Aorta (tissue), 5 donors: ENCODE data around the gene ZNF587B. TPM values are rescaled to one million over a fixed set of nuclear protein-coding genes. Genes with fewer than 3 reads are reported as not detected.
"Not testable (repeated sequence)": the region's sequence is repeated elsewhere in the genome, so short reads cannot be mapped to it uniquely, and the experiment has no call there.

Experiments used
- ATAC-seq: fragments of 200-7000 bp; cut with Tn5 transposase; one replicate; pipeline ENCODE4 v1.9.1; 2022; ENCODE audit warnings: moderate library complexity; ENCODE audit not compliant: low FRiP score
- DNase-seq, 2 donors: peaks; one replicate each; pipeline ENCODE4 v3.0.0-alpha.2; 2020
- H3K27ac ChIP-seq, 2 donors: one replicate each; pipeline ENCODE4 v1.5.1; 2013; ENCODE audit warnings: low read length in 2 of 2, mild to moderate bottlenecking in 2 of 2, moderate library complexity in 2 of 2, control low read depth in 1 of 2, inconsistent platforms in 1 of 2, low read depth in 1 of 2
- H3K27me3 ChIP-seq, 2 donors: one replicate each; pipeline ENCODE4 v1.6.1; 2013; ENCODE audit warnings: control low read depth in 1 of 2, low read length in 1 of 2, mild to moderate bottlenecking in 1 of 2, moderate library complexity in 1 of 2; ENCODE audit not compliant: insufficient read depth in 2 of 2, control insufficient read depth in 1 of 2
- H3K36me3 ChIP-seq, 2 donors: one replicate each; pipeline ENCODE4 v1.6.1; 2013; ENCODE audit warnings: control low read depth in 1 of 2, low read length in 1 of 2, mild to moderate bottlenecking in 1 of 2; ENCODE audit not compliant: insufficient read depth in 2 of 2, control insufficient read depth in 1 of 2
- H3K4me1 ChIP-seq, 2 donors: one replicate each; pipeline ENCODE4 v1.6.1; 2013; ENCODE audit warnings: low read length in 2 of 2, control low read depth in 1 of 2, mild to moderate bottlenecking in 1 of 2, moderate library complexity in 1 of 2; ENCODE audit not compliant: insufficient read depth in 2 of 2, control insufficient read depth in 1 of 2
- H3K4me3 ChIP-seq, 2 donors: one replicate each; pipeline ENCODE4 v1.5.1; 2013; ENCODE audit warnings: low read length in 2 of 2, control low read depth in 1 of 2, mild to moderate bottlenecking in 1 of 2
- H3K9me3 ChIP-seq: one replicate; pipeline ENCODE4 v1.6.1; 2013; ENCODE audit warnings: mild to moderate bottlenecking, low read length; ENCODE audit not compliant: control insufficient read depth
- WGBS, 2 donors: extraction: QIAGEN DNeasy Blood & Tissue Kit; methylation state at CpG; one replicate each; pipeline ENCODE4 v1.1.7; 2013; 5-methylcytosine and 5-hydroxymethylcytosine counted together
- intact Hi-C, 2 donors: fragments of 100-400 bp; cut with DNase I; formaldehyde crosslinking; loops; one replicate each; pipeline versions ENCODE4 v1.14.2 to v1.15.0; 2022
- long read RNA-seq, 2 donors: library from polyadenylated mRNA; unstranded; transcript quantifications; one replicate each; pipeline ENCODE4 v2.0.0, GENCODE V29; 2020 to 2021
- polyA plus RNA-seq, 2 donors: library from polyadenylated mRNA; stranded (reverse); fragments of 200-250 nt; gene quantifications; one replicate each; pipeline ENCODE4 v1.2.3, GENCODE V29; 2013
- total RNA-seq, 2 donors: library from RNA; stranded (reverse); fragmentation: NEBNext Ultra II Directional; extraction: Animal tissue kit (Norgen Biotek cat#: 25700); gene quantifications; one replicate each; pipeline ENCODE4 v1.2.1, GENCODE V29; 2021
- donor health status: healthy with polysubstance abuse.
- donor health status: Bipolar disorder and iron deficiency.
- donor health status: DM: no; HTN: no; CAD: no.
- donor health status: DM: no; HTN: no; CAD: no.
- donor health status: DM: yes; HTN: yes; CAD: no.

ZNF587B gene
- 10 to 100 TPM; 14.1 to 15.8 TPM for total RNA-seq
- polyA plus RNA-seq = 1 to 10 TPM; 1.5 to 4.6 TPM
- long read RNA-seq, donor 1, partial matches to known transcripts = 0 of 5 reads
- long read RNA-seq, donor 1, other reads (novel, unspliced or antisense) = 4 of 5 reads
- long read RNA-seq, donor 2, partial matches to known transcripts = 0 of 2 reads
- long read RNA-seq, donor 2, other reads (novel, unspliced or antisense) = 2 of 2 reads

- ATAC-seq = peak; percentile 88
- no peaks in the 10 kb centered on the region for H3K27me3 ChIP-seq
- peak within 1 kb of the TSS in 1 of 2 donors; percentile 17 for H3K4me3 ChIP-seq
- intact Hi-C loops = no loop called here
- H3K27ac ChIP-seq = peak within 1 kb of the TSS in 1 of 2 donors; percentile 32
- peaks cover 1% of the 10 kb centered on the region for H3K9me3 ChIP-seq
- 9 to 11% methylated on average over 22 of the region's 22 CpGs for WGBS, 2 donors
- peak; percentile 78 to 80 for DNase-seq
- H3K4me1 ChIP-seq = no peaks in the 10 kb centered on the region
- no peaks in the 10 kb centered on the region for H3K36me3 ChIP-seq
Observed at GRCh38 chr19:57830071-57830602, at the start of gene ZNF587B. ZNF587B (plus strand) TSS chr19:57830299; CDS start chr19:57830529, 230 bp downstream.

GRCh38 chr19:57786286-57786685 is 43.8 kb upstream of the ZNF587B start:
- ATAC-seq (no peak), DNase-seq (no peak)
- WGBS, 2 donors = 89 to 94% methylated on average over 38 of the region's 38 CpGs
- Histone ChIP-seq H3K4me3 (no peak overlapping the region), H3K27ac (no peak overlapping the region), H3K36me3 (peaks cover 2 to 9% of the 10 kb centered on the region in 2 donors), H3K27me3 (no peaks in the 10 kb centered on the region), H3K9me3 (peaks cover 23% of the 10 kb centered on the region), H3K4me1 (no peaks in the 10 kb centered on the region)
- intact Hi-C loops = no loop called here

GRCh38 chr19:57786906-57787305 is 43.2 kb upstream of the ZNF587B start:
- intact Hi-C loops = no loop called here
- no peak for DNase-seq
- no peaks in the 10 kb centered on the region for H3K4me1 ChIP-seq
- no peak for ATAC-seq
- H3K27ac ChIP-seq = no peak overlapping the region
- H3K4me3 ChIP-seq = no peak overlapping the region
- 91 to 98% methylated on average over 5 of the region's 5 CpGs for WGBS, 2 donors
- H3K36me3 ChIP-seq = peaks cover 3 to 11% of the 10 kb centered on the region in 2 donors
- H3K9me3 ChIP-seq = peaks cover 23% of the 10 kb centered on the region
- no peaks in the 10 kb centered on the region for H3K27me3 ChIP-seq

- no peaks in the 10 kb centered on the region for H3K4me1 ChIP-seq
- no peak for ATAC-seq
- no peak overlapping the region for H3K4me3 ChIP-seq
- no peak overlapping the region for H3K27ac ChIP-seq
- no peak for DNase-seq
- H3K36me3 ChIP-seq = peaks cover 4 to 12% of the 10 kb centered on the region in 2 donors
- H3K9me3 ChIP-seq = peaks cover 23% of the 10 kb centered on the region
- H3K27me3 ChIP-seq = no peaks in the 10 kb centered on the region
- intact Hi-C loops = no loop called here
Observed at GRCh38 chr19:57788114-57788692, 41.9 kb upstream of the ZNF587B start.

GRCh38 chr19:57789288-57789687 is 40.8 kb upstream of the ZNF587B start:
- Histone ChIP-seq H3K9me3 (peaks cover 23% of the 10 kb centered on the region), H3K36me3 (peaks cover 4 to 12% of the 10 kb centered on the region in 2 donors), H3K4me1 (no peaks in the 10 kb centered on the region), H3K27ac (no peak overlapping the region), H3K4me3 (no peak overlapping the region), H3K27me3 (no peaks in the 10 kb centered on the region)
- WGBS, 2 donors = 95 to 99% methylated on average over 4 of the region's 4 CpGs
- no peak for DNase-seq
- no peak for ATAC-seq
- intact Hi-C loops = no loop called here

- H3K4me1 ChIP-seq, H3K36me3 ChIP-seq, H3K27ac ChIP-seq, H3K9me3 ChIP-seq, intact Hi-C loops, H3K4me3 ChIP-seq, ATAC-seq, DNase-seq, H3K27me3 ChIP-seq: not testable (repeated sequence)
- WGBS, 2 donors = 90 to 92% methylated on average over 1 of the region's 1 CpG
Observed at GRCh38 chr19:57796580-57796979, 33.5 kb upstream of the ZNF587B start.

- Histone ChIP-seq H3K4me1 (no peaks in the 10 kb centered on the region), H3K4me3 (no peak overlapping the region), H3K36me3 (peaks cover 0 to 2% of the 10 kb centered on the region in 2 donors), H3K9me3 (no peaks in the 10 kb centered on the region), H3K27ac (no peak overlapping the region), H3K27me3 (no peaks in the 10 kb centered on the region)
- intact Hi-C loops = no loop called here
- DNase-seq (no peak), ATAC-seq (no peak)
- WGBS, 2 donors = 64 to 72% methylated on average over 5 of the region's 5 CpGs
Observed at GRCh38 chr19:57800696-57801095, 29.4 kb upstream of the ZNF587B start.

- WGBS, 2 donors = 93 to 97% methylated on average over 4 of the region's 4 CpGs
- Histone ChIP-seq H3K4me1 (no peaks in the 10 kb centered on the region), H3K4me3 (no peak overlapping the region), H3K9me3 (no peaks in the 10 kb centered on the region), H3K27me3 (no peaks in the 10 kb centered on the region), H3K36me3 (no peaks in the 10 kb centered on the region), H3K27ac (no peak overlapping the region)
- no peak for DNase-seq
- ATAC-seq = no peak
- intact Hi-C loops = no loop called here
Observed at GRCh38 chr19:57802269-57802668, 27.8 kb upstream of the ZNF587B start.

GRCh38 chr19:57803265-57803593 is 26.9 kb upstream of the ZNF587B start:
- Histone ChIP-seq H3K27ac (peak overlapping the region in 1 of 2 donors; percentile 94), H3K27me3 (no peaks in the 10 kb centered on the region), H3K4me1 (no peaks in the 10 kb centered on the region), H3K4me3 (peak overlapping the region; percentile 11 to 98), H3K36me3 (no peaks in the 10 kb centered on the region), H3K9me3 (no peaks in the 10 kb centered on the region)
- intact Hi-C loops = no loop called here
- WGBS, 2 donors = 7 to 13% methylated on average over 6 of the region's 6 CpGs
- ATAC-seq (no peak), DNase-seq (no peak)
